Fibroblast of the aortic adventitia (primary cell): Measurements from ENCODE around the gene THOC6. TPM values are rescaled to one million over a fixed set of nuclear protein-coding genes. Genes with fewer than 3 reads are reported as not detected.

Source experiments
- DNase-seq: peaks from one replicate; pipeline ENCODE4 v3.0.0-alpha.2; 2010; ENCODE audit warnings: low read depth
- H3K4me3 ChIP-seq: 2 replicates; pipeline ENCODE4 v1.5.1; 2011; ENCODE audit warnings: low read depth, mild to moderate bottlenecking, control low read depth, low read length, moderate library complexity
- CTCF ChIP-seq: IDR thresholded peaks from 2 replicates; pipeline ENCODE4 v1.5.1; 2011; ENCODE audit warnings: mild to moderate bottlenecking, low read length, control low read depth, inconsistent platforms; ENCODE audit not compliant: insufficient read depth
- total RNA-seq: library from RNA; depleted of rRNA; stranded (reverse); fragments of >200 nt; gene quantifications from 2 replicates; pipeline ENCODE4 v1.2.3, GENCODE V29; 2012; ENCODE audit warnings: low replicate concordance

THOC6 gene
- total RNA-seq, 1 donor: 30.2 TPM

- H3K4me3 ChIP-seq: peak overlapping the region; percentile 92
- DNase-seq: peak; percentile 81
- TF ChIP-seq CTCF: no peak
Measured at GRCh38 chr16:3020604-3021448, 3.0 kb upstream of the THOC6 start.

- TF ChIP-seq CTCF: peak; percentile 44
- DNase-seq: peak; percentile 92
- H3K4me3 ChIP-seq: peak overlapping the region; percentile 92
Measured at GRCh38 chr16:3021449-3022207, 2.2 kb upstream of the THOC6 start.

- H3K4me3 ChIP-seq: peak overlapping the region; percentile 92
- TF ChIP-seq CTCF: no peak
- DNase-seq: peak; percentile 96
Measured at GRCh38 chr16:3022208-3022683, 1.6 kb upstream of the THOC6 start.

- TF ChIP-seq CTCF: no peak
- peak overlapping the region; percentile 82 for H3K4me3 ChIP-seq
- DNase-seq: peak; percentile 74
Measured at GRCh38 chr16:3022684-3023414, 986 bp upstream of the THOC6 start.

GRCh38 chr16:3023415-3023668 is 493 bp upstream of the THOC6 start:
- DNase-seq: peak; percentile 76
- TF ChIP-seq CTCF: no peak
- peak overlapping the region; percentile 82 for H3K4me3 ChIP-seq

- H3K4me3 ChIP-seq: no peak overlapping the region
- TF ChIP-seq CTCF: no peak
- no peak for DNase-seq
Measured at GRCh38 chr16:3025032-3026002, 1.5 kb downstream of the THOC6 start.
